Fibroblast of mammary gland (primary cell): ENCODE measurements around the gene IL22.

Experiments used
- DNase-seq: peaks from one replicate; pipeline ENCODE4 v3.0.0-alpha.2; 2010; ENCODE audit warnings: low read depth
- H3K4me3 ChIP-seq: 2 replicates; pipeline ENCODE4 v1.5.1; 2011; ENCODE audit warnings: low read depth, mild to moderate bottlenecking, low read length, moderate library complexity; ENCODE audit not compliant: control insufficient read depth
- CTCF ChIP-seq: conservative IDR thresholded peaks from 2 replicates; pipeline ENCODE4 v1.5.1; 2011; ENCODE audit warnings: low read depth, low read length, inconsistent platforms; ENCODE audit not compliant: control insufficient read depth, insufficient read depth

IL22 gene

GRCh38 chr12:68235576-68235975 is 17.8 kb downstream of the IL22 start:
- no peak for TF ChIP-seq CTCF
- DNase-seq: peak; percentile 31
- no peak overlapping the region for H3K4me3 ChIP-seq

- TF ChIP-seq CTCF: no peak
- DNase-seq: no peak
- H3K4me3 ChIP-seq: no peak overlapping the region
Measured at GRCh38 chr12:68234140-68234539, 19.3 kb downstream of the IL22 start.

GRCh38 chr12:68233498-68233897 is 19.9 kb downstream of the IL22 start:
- no peak for DNase-seq
- TF ChIP-seq CTCF: no peak
- no peak overlapping the region for H3K4me3 ChIP-seq

- no peak overlapping the region for H3K4me3 ChIP-seq
- DNase-seq: no peak
- no peak for TF ChIP-seq CTCF
Measured at GRCh38 chr12:68231691-68232090, 21.7 kb downstream of the IL22 start.

- no peak for DNase-seq
- H3K4me3 ChIP-seq: no peak overlapping the region
- TF ChIP-seq CTCF: no peak
Measured at GRCh38 chr12:68231229-68231628, 22.2 kb downstream of the IL22 start.

- H3K4me3 ChIP-seq: no peak overlapping the region
- DNase-seq: no peak
- no peak for TF ChIP-seq CTCF
Measured at GRCh38 chr12:68229956-68230355, 23.4 kb downstream of the IL22 start.

- no peak for TF ChIP-seq CTCF
- DNase-seq: no peak
- no peak overlapping the region for H3K4me3 ChIP-seq
Measured at GRCh38 chr12:68227356-68227755, 26.0 kb downstream of the IL22 start.
